Ovary (tissue), 3 donors: Measurements from ENCODE around the gene CLMN.

ENCODE experiments used
- CTCF ChIP-seq, 3 donors: fragments of 450-650 bp in 2 of 3; fragments of 200-600 bp in 1 of 3; IDR thresholded peaks; one replicate each; pipeline versions ENCODE4 v1.5.1 to v1.8.0; 2016 to 2022; ENCODE audit warnings: antibody characterized with exemption in 3 of 3, mild to moderate bottlenecking in 1 of 3
- EP300 ChIP-seq: sonication (generic); formaldehyde crosslinking; IDR thresholded peaks from one replicate; pipeline ENCODE4 v1.6.1; 2017; ENCODE audit warnings: antibody characterized with exemption
- donor health status: DM: no; HTN: no; CAD: no.

DNA sequence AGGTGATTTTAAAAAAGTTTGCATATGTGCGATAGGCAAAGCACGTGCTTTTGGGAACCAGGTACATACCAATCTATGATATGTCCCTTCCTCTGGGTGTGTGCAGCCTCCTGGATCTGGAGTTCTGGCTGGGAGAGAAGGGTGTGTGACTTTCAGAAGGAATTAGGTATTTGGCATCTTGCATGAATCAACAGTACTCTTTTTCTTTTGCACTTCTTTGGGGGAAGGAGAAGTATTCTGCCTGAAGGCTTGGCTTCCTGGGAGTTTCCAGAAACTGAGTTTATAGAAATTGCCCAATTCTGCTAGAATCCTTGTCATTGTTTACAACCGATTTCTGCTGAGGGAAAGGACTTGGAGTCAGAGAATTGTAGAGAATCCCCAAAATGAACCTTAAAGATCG lies 2.9 kb upstream of the CLMN start:
- no peak for TF ChIP-seq CTCF (IDR thresholded peaks at IDR 0.05)
- no peak for TF ChIP-seq EP300
